Skeletal muscle tissue (tissue), 4 donors: ENCODE data around the gene TSR3. TPM values are rescaled to one million over a fixed set of nuclear protein-coding genes. Genes with fewer than 3 reads are reported as not detected.

Source experiments
- H3K27ac ChIP-seq: one replicate; pipeline ENCODE4 v1.7.0; 2013; ENCODE audit warnings: mild to moderate bottlenecking, low read depth, low read length, inconsistent platforms
- H3K27me3 ChIP-seq, 3 donors: one replicate each; pipeline ENCODE4 v1.7.0; 2013; ENCODE audit warnings: low read length in 3 of 3; ENCODE audit not compliant: control insufficient read depth in 3 of 3, insufficient read depth in 3 of 3
- H3K36me3 ChIP-seq, 3 donors: one replicate each; pipeline ENCODE4 v1.7.0; 2013; ENCODE audit warnings: low read length in 3 of 3; ENCODE audit not compliant: control insufficient read depth in 3 of 3, insufficient read depth in 3 of 3
- H3K4me1 ChIP-seq, 3 donors: one replicate each; pipeline ENCODE4 v1.7.0; 2013; ENCODE audit warnings: low read length in 3 of 3, mild to moderate bottlenecking in 3 of 3; ENCODE audit not compliant: control insufficient read depth in 3 of 3, insufficient read depth in 3 of 3
- H3K4me3 ChIP-seq, 3 donors: one replicate each; pipeline ENCODE4 v1.7.0; 2013; ENCODE audit warnings: low read length in 3 of 3
- H3K9ac ChIP-seq, 3 donors: one replicate each; pipeline ENCODE4 v1.7.0; 2013; ENCODE audit warnings: low read length in 3 of 3, mild to moderate bottlenecking in 3 of 3, moderate library complexity in 2 of 3, low read depth in 1 of 3
- H3K9me3 ChIP-seq, 3 donors: one replicate each; pipeline ENCODE4 v1.7.0; 2013; ENCODE audit warnings: low read length in 3 of 3; ENCODE audit not compliant: control insufficient read depth in 3 of 3
- total RNA-seq: library from RNA; depleted of rRNA; stranded (reverse); fragments of >200 nt; gene quantifications from one replicate; pipeline ENCODE4 v1.2.3, GENCODE V29; 2014
- donor health status: Osteomylitis.

Gene TSR3
- total RNA-seq, 1 donor from 2014 or later: 48.5 TPM

DNA sequence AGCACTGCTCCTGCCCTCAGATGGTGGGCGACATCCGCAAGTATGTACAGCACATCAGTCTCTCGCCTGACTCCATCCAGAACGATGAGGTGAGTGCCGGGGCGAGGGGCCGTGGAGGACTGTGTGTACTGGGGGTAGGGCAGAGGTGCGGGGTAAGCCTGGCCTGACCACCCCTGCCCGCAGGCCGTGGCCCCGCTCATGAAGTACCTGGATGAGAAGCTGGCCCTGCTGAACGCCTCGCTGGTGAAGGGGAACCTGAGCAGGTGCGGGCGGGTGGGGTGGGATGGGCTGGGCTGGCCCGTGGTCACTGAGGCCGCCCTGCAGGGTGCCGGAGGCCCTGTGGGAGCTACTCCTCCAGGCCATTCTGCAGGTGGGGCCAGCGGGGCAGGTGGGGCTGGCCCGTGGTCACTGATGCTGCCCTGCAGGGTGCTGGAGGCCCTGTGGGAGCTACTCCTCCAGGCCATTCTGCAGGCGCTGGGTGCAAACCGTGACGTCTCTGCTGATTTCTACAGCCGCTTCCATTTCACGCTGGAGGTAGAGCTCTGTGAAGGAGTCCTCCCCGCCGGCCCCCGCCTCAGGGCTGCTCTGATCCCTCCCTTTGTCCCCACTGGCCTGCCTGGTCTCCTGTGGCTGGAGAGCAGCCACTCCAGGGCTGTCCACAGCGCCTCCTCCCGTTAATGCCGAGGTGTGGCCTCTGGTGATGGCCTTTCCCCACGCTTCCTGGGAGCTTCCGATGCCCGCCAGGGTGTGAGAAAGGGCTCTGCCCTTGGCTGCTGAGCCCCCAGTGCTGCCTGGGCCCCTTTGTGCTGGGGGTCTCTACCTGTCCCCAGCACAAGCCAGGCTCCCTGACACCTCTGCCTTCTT is 5.0 kb downstream of the TSR3 start:
- Histone ChIP-seq H3K36me3 (peaks cover 17 to 27% (median 21%) of the 10 kb centered on the region in 3 donors), H3K4me1 (peaks cover 17 to 36% (median 26%) of the 10 kb centered on the region in 3 donors), H3K4me3 (no peak overlapping the region), H3K27ac (no peak overlapping the region), H3K9ac (no peak overlapping the region), H3K27me3 (no peaks in the 10 kb centered on the region), H3K9me3 (no peaks in the 10 kb centered on the region)

DNA sequence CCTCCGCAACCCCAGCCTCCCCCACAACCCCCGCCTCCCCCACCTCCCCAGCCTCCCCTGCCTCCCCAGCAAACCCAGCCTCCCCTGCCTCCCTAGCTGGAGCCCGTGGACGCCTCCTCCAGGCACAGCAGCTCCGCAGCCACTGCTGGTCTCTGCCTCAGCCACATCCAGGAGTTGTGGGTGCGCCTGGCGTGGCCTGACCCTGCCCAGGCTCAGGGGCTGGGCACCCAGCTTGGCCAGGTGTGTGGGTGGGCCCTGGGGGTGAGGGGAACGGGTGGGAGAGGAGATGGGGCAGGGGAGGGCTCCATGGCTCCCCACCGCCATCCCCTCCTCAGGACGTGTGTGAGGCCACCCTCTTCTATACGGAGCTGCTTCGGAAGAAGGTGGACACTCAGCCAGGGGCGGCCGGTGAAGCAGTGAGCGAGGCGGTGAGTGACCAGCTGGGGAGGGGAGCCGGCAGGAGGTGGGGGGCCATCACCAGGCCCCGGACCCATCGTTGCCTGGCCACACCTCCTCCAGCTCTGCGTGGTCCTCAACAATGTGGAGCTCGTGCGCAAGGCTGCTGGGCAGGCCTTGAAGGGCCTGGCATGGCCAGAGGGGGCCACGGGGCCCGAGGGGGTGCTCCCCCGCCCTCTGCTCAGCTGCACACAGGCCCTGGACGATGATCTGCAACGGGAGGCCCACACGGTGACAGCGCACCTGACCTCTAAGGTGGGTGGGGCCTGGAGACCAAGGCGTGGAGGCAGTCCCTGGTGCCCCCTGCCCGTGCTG is 5.8 kb downstream of the TSR3 start:
- Histone ChIP-seq H3K9ac (no peak overlapping the region), H3K4me1 (peaks cover 12 to 30% (median 21%) of the 10 kb centered on the region in 3 donors), H3K27ac (no peak overlapping the region), H3K36me3 (peaks cover 17 to 25% (median 21%) of the 10 kb centered on the region in 3 donors), H3K4me3 (no peak overlapping the region), H3K9me3 (no peaks in the 10 kb centered on the region), H3K27me3 (no peaks in the 10 kb centered on the region)

DNA sequence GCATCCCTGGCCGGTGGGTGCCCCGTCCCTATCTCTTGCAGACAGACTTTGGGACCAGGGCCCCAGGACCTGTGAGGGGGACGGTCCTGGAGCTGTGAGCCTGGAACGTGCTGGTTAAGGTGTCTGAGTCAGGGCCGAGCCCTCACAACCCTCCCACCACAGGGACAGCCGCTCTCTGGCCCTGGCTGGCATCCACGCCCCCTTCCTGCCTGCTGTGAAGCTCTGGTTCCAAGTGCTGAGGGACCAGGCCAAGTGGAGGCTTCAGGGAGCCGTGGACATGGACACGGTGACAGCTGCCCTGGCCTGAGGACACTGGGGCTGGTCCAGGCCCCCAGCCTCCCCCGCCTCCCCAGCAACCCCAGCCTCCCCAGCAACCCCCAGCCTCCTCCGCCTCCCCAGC is 6.6 kb downstream of the TSR3 start:
- Histone ChIP-seq H3K9me3 (no peaks in the 10 kb centered on the region), H3K4me1 (peaks cover 5 to 23% (median 13%) of the 10 kb centered on the region in 3 donors), H3K27me3 (no peaks in the 10 kb centered on the region), H3K9ac (no peak overlapping the region), H3K4me3 (no peak overlapping the region), H3K27ac (no peak overlapping the region), H3K36me3 (peaks cover 13 to 21% (median 20%) of the 10 kb centered on the region in 3 donors)

GRCh38 chr16:1344499-1344898 is 7.2 kb downstream of the TSR3 start:
- Histone ChIP-seq H3K4me3 (no peak overlapping the region), H3K27ac (no peak overlapping the region), H3K36me3 (peaks cover 8 to 19% (median 17%) of the 10 kb centered on the region in 3 donors), H3K27me3 (peaks cover 0 to 3% (median 0%) of the 10 kb centered on the region in 3 donors), H3K4me1 (peaks cover 5 to 23% (median 13%) of the 10 kb centered on the region in 3 donors), H3K9me3 (no peaks in the 10 kb centered on the region), H3K9ac (peak overlapping the region in 1 of 3 donors; percentile 40)

GRCh38 chr16:1343428-1344242 is 8.0 kb downstream of the TSR3 start:
- Histone ChIP-seq H3K9ac (peak overlapping the region in 1 of 3 donors; percentile 69), H3K4me3 (peak overlapping the region; percentile 10 to 75 (median 74)), H3K9me3 (no peaks in the 10 kb centered on the region), H3K4me1 (peaks cover 5 to 23% (median 13%) of the 10 kb centered on the region in 3 donors), H3K36me3 (peaks cover 0 to 11% (median 10%) of the 10 kb centered on the region in 3 donors), H3K27ac (no peak overlapping the region), H3K27me3 (peaks cover 3 to 6% (median 3%) of the 10 kb centered on the region in 3 donors)

DNA sequence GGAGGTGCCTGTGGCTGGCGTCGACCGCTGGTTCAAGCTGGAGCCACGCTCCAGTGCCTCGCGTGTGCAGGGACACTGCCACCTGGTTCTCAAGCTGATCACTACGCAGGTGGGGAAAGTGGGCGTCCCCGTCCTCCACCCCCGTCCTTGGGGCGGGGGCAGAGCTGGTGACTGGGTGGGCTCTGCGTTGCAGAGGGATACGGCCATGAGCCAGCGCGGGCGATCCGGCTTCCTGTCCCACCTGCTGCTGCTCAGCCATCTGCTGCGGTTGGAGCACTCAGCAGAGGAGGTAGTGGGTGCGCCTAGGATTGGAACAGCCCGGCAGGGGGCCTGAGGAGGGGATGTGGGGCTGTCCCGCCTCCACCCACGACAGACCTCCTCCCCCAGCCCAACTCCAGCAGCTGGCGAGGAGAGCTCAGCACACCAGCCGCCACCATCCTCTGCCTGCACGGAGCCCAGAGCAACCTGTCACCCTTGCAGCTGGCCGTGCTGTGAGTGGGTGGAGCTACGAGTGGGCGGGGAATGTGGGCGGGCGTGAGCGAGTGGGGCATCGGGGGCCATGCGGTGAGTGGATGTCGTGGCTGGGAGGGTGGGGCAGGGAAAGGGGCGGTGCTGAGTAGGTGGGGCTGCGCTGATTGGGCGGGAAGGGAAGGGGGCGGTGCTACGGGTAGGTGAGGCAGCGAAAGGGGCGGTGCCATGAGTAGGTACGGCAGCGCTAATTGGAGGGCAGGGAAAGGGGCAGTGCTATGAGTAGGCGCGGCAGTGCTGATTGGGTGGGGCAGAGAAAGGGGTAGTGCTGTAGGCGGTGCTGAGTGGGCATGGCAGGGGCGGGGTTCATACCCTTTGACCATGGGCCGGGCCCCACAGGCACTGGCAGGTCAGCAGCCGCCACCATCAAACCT is 8.9 kb downstream of the TSR3 start:
- H3K9ac ChIP-seq: peak overlapping the region in 1 of 3 donors; percentile 69

GRCh38 chr16:1341495-1342420 is 9.9 kb downstream of the TSR3 start:
- no peak overlapping the region for H3K9ac ChIP-seq
- H3K9me3 ChIP-seq: no peaks in the 10 kb centered on the region
- peaks cover 0 to 3% (median 0%) of the 10 kb centered on the region in 3 donors for H3K36me3 ChIP-seq
- peaks cover 5 to 23% (median 13%) of the 10 kb centered on the region in 3 donors for H3K4me1 ChIP-seq
- no peak overlapping the region for H3K4me3 ChIP-seq
- peaks cover 7 to 17% (median 10%) of the 10 kb centered on the region in 3 donors for H3K27me3 ChIP-seq
- H3K27ac ChIP-seq: no peak overlapping the region

More for the DNA sequence above, 8.9 kb downstream of the TSR3 start:
- H3K4me1 ChIP-seq: peaks cover 5 to 23% (median 13%) of the 10 kb centered on the region in 3 donors
- peak overlapping the region; percentile 10 to 75 (median 74) for H3K4me3 ChIP-seq
- H3K27ac ChIP-seq: no peak overlapping the region
- peaks cover 0 to 3% (median 2%) of the 10 kb centered on the region in 3 donors for H3K36me3 ChIP-seq
- peaks cover 3 to 11% (median 8%) of the 10 kb centered on the region in 3 donors for H3K27me3 ChIP-seq
- H3K9me3 ChIP-seq: no peaks in the 10 kb centered on the region

DNA sequence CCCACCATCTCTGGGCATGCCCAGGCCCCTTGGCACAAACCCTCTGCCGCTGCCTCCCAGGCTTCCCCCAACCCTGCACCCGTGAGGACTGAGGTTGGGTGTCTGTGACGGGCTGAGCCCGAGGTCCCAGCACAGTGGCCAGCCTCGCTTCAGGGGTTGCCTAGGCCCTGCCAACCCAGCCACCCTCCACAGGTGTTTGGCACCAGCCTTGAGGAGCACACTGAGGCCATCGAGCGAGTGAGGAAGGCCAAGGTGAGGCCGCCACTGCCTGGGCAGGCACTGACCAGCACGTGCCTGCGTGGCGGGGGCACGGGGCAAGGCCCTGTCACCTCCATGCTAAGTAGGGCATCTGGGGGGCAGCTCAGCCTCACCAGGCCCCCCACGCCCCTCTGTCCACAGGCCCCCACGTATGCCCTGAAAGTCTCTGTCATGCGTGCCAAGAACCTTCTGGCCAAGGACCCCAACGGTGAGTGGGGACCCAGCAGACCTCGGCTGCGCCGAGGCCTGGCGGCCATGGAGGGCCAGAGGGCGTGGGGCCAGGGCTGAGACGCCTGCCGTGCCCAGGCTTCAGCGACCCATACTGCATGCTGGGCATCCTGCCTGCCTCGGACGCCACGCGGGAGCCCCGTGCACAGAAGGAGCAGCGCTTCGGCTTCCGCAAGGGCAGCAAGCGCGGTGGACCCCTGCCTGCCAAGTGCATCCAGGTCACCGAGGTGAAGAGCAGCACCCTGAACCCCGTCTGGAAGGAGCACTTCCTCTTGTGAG is 10.8 kb downstream of the TSR3 start:
- peaks cover 11 to 24% (median 16%) of the 10 kb centered on the region in 3 donors for H3K27me3 ChIP-seq
- H3K9me3 ChIP-seq: no peaks in the 10 kb centered on the region

More for the DNA sequence above, 10.8 kb downstream of the TSR3 start:
- H3K4me1 ChIP-seq: peaks cover 5 to 23% (median 13%) of the 10 kb centered on the region in 3 donors
- H3K27ac ChIP-seq: no peak overlapping the region
- H3K9ac ChIP-seq: no peak overlapping the region
- H3K36me3 ChIP-seq: peaks cover 0 to 3% (median 0%) of the 10 kb centered on the region in 3 donors
- no peak overlapping the region for H3K4me3 ChIP-seq
